Stimulated activated memory B cell treated with anti-CD40 and anti-IgM and Interleukin-4, amounts not matched to agents 10 μg/mL and 1 μg/mL and 100 μg/mL, for 72 hours (primary cell): Measurements from ENCODE around the gene SMIM23.
"Not testable (repeated sequence)": the region's sequence is repeated elsewhere in the genome, so short reads cannot be mapped to it uniquely, and the experiment has no call there.

Experiments
- ATAC-seq: fragments of 150-1000 bp; cut with Tn5 transposase; 2 replicates; pipeline ENCODE4 v1.10.0; 2021
- H3K27ac Mint-ChIP-seq: one replicate; pipeline ENCODE4 v1.8.0; 2022; ENCODE audit warnings: mild to moderate bottlenecking, mixed read lengths
- H3K27me3 Mint-ChIP-seq: one replicate; pipeline ENCODE4 v1.8.0; 2022; ENCODE audit warnings: mixed read lengths
- H3K36me3 Mint-ChIP-seq: one replicate; pipeline ENCODE4 v1.8.0; 2022; ENCODE audit warnings: mixed read lengths
- H3K4me1 Mint-ChIP-seq: one replicate; pipeline ENCODE4 v1.8.0; 2022; ENCODE audit warnings: mixed read lengths
- H3K4me3 Mint-ChIP-seq: one replicate; pipeline ENCODE4 v1.8.0; 2022; ENCODE audit warnings: mild to moderate bottlenecking, moderate library complexity, mixed read lengths
- H3K9me3 Mint-ChIP-seq: one replicate; pipeline ENCODE4 v1.8.0; 2022; ENCODE audit warnings: mixed read lengths

Gene SMIM23

GRCh38 chr5:171759777-171760176 is 25.8 kb upstream of the SMIM23 start:
- Mint-ChIP-seq H3K9me3 (no peaks in the 10 kb centered on the region), H3K27me3 (peaks cover 12% of the 10 kb centered on the region), H3K36me3 (no peaks in the 10 kb centered on the region), H3K4me3 (no peak overlapping the region), H3K27ac (no peak overlapping the region), H3K4me1 (no peaks in the 10 kb centered on the region)
- no peak for ATAC-seq

DNA sequence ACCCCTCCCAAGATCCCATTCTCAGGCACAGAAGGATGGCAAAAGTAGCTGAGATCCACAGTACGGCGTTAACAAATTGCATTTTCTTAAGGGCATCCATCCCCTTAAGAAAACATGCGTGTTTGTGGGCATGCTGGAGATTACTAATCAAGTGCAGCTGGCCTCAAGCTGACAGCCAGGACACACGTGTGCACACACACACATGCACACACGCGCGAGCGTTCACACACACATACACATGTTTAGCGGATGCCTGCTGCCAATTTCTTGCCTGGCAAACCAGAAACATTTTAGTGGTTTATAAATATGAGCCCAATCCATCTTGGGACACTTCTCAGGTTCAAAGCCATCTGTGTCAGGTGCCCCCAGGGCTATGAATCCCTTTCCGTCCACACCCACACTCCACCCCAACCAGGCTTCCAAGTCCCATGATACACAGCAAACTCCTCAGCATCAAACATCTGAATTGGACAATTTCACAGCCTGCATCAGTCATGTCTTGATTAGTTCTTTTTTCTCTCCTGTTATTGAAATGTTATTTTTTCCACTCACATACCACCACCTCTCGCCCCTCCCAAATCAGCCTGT is 23.5 kb upstream of the SMIM23 start:
- no peaks in the 10 kb centered on the region for H3K4me1 Mint-ChIP-seq
- H3K27ac Mint-ChIP-seq: no peak overlapping the region
- peaks cover 27% of the 10 kb centered on the region for H3K27me3 Mint-ChIP-seq
- peaks cover 8% of the 10 kb centered on the region for H3K9me3 Mint-ChIP-seq
- no peaks in the 10 kb centered on the region for H3K36me3 Mint-ChIP-seq
- no peak overlapping the region for H3K4me3 Mint-ChIP-seq
- no peak for ATAC-seq

DNA sequence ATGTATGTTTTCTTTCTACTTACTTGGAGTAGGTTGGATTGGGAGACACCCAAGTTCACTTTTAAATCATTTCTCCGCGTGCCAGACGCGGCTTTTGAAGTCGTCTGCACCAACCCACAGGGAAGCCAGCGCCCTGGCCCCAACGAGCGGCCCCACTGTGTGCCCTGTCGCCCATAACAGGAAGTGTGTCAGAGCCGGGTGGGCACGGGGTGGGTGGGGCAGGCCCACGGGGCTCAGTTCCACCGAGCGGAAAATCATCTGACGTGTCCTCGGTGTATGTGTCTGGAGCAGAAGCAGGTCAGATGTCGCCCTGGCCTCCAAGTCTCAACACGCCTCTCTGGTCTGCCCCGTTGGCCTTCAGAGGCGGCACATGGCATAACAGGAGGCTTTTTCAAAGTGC is 22.7 kb upstream of the SMIM23 start:
- Mint-ChIP-seq H3K4me1 (no peaks in the 10 kb centered on the region), H3K27ac (no peak overlapping the region), H3K36me3 (no peaks in the 10 kb centered on the region), H3K4me3 (no peak overlapping the region), H3K27me3 (peaks cover 27% of the 10 kb centered on the region), H3K9me3 (peaks cover 14% of the 10 kb centered on the region)
- no peak for ATAC-seq

- Mint-ChIP-seq H3K27me3 (peaks cover 27% of the 10 kb centered on the region), H3K9me3 (peaks cover 14% of the 10 kb centered on the region)
These were observed 21.4 kb upstream of the SMIM23 start for GRCh38 chr5:171764265-171764664.

DNA sequence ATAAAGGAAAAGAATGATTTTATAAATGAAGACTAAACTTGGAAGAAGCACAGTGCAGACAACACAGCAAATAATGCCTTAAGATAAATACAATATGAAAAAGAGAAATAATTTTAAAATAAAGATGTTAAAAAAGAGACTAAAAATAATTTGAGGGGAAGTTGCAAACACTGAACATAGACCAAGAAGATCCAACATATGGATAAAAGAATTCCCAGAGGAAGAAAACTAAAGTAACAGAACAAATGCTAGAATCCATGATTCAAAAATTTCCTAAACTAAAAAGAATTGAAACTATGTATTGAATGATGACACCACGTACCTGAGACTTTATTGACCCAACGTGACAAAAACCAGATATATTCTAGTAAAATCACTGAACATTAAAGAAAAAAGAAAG is 18.7 kb upstream of the SMIM23 start:
- Mint-ChIP-seq H3K27me3 (peaks cover 38% of the 10 kb centered on the region), H3K27ac (no peak overlapping the region), H3K9me3 (peaks cover 14% of the 10 kb centered on the region), H3K36me3 (no peaks in the 10 kb centered on the region), H3K4me1 (no peaks in the 10 kb centered on the region), H3K4me3 (no peak overlapping the region)
- ATAC-seq: no peak

More at GRCh38 chr5:171764265-171764664, 21.4 kb upstream of the SMIM23 start:
- H3K27ac Mint-ChIP-seq: no peak overlapping the region
- no peak for ATAC-seq
- H3K4me3 Mint-ChIP-seq: no peak overlapping the region
- H3K36me3 Mint-ChIP-seq: no peaks in the 10 kb centered on the region
- no peaks in the 10 kb centered on the region for H3K4me1 Mint-ChIP-seq

DNA sequence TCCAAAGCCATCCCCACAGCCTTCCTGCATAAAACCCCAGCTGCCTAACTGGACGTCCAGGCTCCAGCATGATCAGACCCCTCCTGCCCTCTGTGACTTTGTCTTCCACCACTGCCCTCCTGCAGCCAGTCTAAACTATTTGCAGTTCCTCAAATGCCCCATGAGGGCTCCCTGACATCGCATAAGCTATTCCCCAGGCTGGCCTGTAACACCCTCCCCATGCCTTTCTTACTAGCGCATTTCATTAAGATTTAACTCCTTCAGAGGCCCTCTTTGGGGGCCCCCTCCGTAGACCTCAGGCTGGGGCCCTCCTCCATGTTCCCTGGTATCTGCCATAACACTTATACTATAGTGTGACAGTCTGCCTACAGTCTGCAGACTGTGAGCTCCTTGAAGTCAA is 15.5 kb upstream of the SMIM23 start:
- no peaks in the 10 kb centered on the region for H3K4me1 Mint-ChIP-seq
- H3K36me3 Mint-ChIP-seq: no peaks in the 10 kb centered on the region
- H3K4me3 Mint-ChIP-seq: no peak overlapping the region
- H3K27ac Mint-ChIP-seq: no peak overlapping the region
- peaks cover 31% of the 10 kb centered on the region for H3K27me3 Mint-ChIP-seq
- no peak for ATAC-seq
- H3K9me3 Mint-ChIP-seq: peaks cover 14% of the 10 kb centered on the region

GRCh38 chr5:171771856-171772255 is 13.8 kb upstream of the SMIM23 start:
- H3K4me1 Mint-ChIP-seq: no peaks in the 10 kb centered on the region
- H3K36me3 Mint-ChIP-seq: no peaks in the 10 kb centered on the region
- no peak overlapping the region for H3K4me3 Mint-ChIP-seq
- peaks cover 8% of the 10 kb centered on the region for H3K9me3 Mint-ChIP-seq
- ATAC-seq: no peak
- H3K27me3 Mint-ChIP-seq: peaks cover 19% of the 10 kb centered on the region
- H3K27ac Mint-ChIP-seq: no peak overlapping the region

DNA sequence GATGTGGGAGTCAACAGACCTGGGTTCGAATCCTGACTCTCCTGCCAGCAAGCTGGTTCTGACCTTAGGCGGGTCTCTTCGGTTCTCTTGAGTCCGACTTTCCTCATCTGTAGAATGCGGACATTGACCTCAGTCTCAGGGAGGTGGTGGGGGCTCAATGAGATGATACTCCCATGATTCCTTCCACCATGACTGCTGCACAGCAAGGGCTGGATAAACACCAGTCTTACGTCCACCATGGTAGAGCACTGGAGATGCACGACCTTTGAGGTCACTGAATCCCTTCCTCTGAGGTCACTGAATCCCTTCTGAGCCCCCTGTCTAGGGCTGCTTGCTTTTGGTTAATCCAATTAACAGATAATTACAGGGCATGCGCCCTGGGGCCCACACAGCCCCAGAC is 12.5 kb upstream of the SMIM23 start:
- H3K27ac Mint-ChIP-seq: no peak overlapping the region
- no peaks in the 10 kb centered on the region for H3K4me1 Mint-ChIP-seq
- H3K9me3 Mint-ChIP-seq: no peaks in the 10 kb centered on the region
- no peaks in the 10 kb centered on the region for H3K36me3 Mint-ChIP-seq
- H3K4me3 Mint-ChIP-seq: no peak overlapping the region
- H3K27me3 Mint-ChIP-seq: peaks cover 19% of the 10 kb centered on the region
- no peak for ATAC-seq

- ATAC-seq: no peak
- Mint-ChIP-seq H3K4me1 (no peaks in the 10 kb centered on the region), H3K9me3 (no peaks in the 10 kb centered on the region), H3K36me3 (no peaks in the 10 kb centered on the region), H3K4me3 (no peak overlapping the region), H3K27me3 (peaks cover 19% of the 10 kb centered on the region), H3K27ac (no peak overlapping the region)
These were observed 11.2 kb upstream of the SMIM23 start for GRCh38 chr5:171774418-171774817.

DNA sequence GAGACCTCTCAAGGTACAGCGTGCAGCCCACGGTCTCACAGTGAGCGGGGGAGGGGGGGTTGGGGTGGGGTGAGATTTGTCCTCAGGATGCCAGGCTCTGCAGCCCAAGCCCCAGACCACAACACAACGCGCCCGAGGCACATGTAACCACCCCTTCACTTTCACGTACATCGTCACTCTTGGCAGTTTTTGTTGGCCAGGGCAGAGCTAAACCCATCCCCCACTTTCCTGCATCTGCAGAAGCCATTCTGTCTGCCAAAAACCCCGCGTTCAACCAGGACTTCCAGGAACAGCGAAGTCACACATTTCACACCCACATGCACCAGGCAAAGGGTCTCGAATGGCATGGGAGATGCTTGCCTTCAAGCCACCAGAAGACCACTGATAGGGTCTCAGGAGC is 9.4 kb upstream of the SMIM23 start:
- Mint-ChIP-seq H3K27me3 (peaks cover 8% of the 10 kb centered on the region), H3K4me1 (no peaks in the 10 kb centered on the region), H3K27ac (no peak overlapping the region), H3K9me3 (no peaks in the 10 kb centered on the region), H3K4me3 (no peak overlapping the region), H3K36me3 (no peaks in the 10 kb centered on the region)
- ATAC-seq: no peak

DNA sequence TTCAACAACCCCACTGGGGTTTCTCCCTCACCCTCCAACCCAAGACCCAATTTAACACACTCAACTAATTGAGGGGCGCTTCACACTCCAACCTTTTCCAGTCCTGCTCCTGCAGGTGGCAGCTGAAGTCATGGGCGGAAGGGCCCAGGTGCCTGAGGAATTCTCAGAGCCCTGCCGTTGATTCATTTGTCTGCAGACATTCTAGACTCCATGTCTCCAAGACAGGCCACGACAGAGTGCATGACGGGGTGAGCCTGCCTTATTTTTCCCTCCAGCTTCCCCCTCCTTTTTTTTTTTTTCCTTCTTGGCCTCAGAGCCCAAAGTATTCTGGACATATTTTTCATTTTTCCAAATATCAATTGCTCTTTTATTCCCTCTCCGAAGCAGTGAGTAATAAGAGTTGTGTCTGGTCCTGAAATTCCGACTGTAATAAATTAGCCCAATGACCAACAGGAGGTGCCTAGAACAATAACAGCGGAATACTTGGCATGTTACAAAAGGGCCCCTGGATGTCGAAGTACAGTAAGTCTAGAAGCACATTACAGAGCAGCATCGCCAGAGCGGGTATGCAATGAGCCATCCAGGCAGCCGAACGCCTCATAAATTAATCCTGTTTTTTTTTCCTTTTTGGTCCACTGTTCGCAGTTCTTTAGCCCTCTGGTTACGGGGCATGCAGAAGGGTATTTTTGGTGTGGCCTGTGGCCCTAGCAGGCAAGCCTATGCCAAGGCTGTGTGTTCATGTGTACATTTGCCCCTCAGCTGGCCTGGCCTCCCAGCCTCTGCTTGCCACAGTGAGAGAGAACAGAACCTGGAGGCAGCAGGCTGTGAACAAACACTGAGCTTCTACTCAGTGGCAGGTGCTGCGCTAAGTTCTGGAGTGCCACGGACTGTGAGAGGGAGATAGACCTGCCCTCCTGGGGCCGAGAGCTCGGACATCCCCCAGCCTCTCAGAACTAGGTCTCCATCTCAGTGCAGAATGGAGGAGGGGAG is 8.6 kb upstream of the SMIM23 start:
- peaks cover 8% of the 10 kb centered on the region for H3K27me3 Mint-ChIP-seq
- no peak overlapping the region for H3K27ac Mint-ChIP-seq
- no peak for ATAC-seq
- H3K36me3 Mint-ChIP-seq: no peaks in the 10 kb centered on the region
- no peaks in the 10 kb centered on the region for H3K4me1 Mint-ChIP-seq
- H3K9me3 Mint-ChIP-seq: peaks cover 4% of the 10 kb centered on the region
- H3K4me3 Mint-ChIP-seq: no peak overlapping the region

- not testable (repeated sequence) for H3K4me3 Mint-ChIP-seq, H3K4me1 Mint-ChIP-seq, ATAC-seq, H3K9me3 Mint-ChIP-seq, H3K27ac Mint-ChIP-seq, H3K36me3 Mint-ChIP-seq
- H3K27me3 Mint-ChIP-seq: peaks cover 12% of the 10 kb centered on the region
These were observed 3.9 kb upstream of the SMIM23 start for GRCh38 chr5:171781744-171782143.

GRCh38 chr5:171782332-171782966 is 3.2 kb upstream of the SMIM23 start:
- no peaks in the 10 kb centered on the region for H3K36me3 Mint-ChIP-seq
- ATAC-seq: no peak
- H3K4me1 Mint-ChIP-seq: no peaks in the 10 kb centered on the region
- no peak overlapping the region for H3K27ac Mint-ChIP-seq
- H3K27me3 Mint-ChIP-seq: peaks cover 12% of the 10 kb centered on the region
- peaks cover 4% of the 10 kb centered on the region for H3K9me3 Mint-ChIP-seq
- no peak overlapping the region for H3K4me3 Mint-ChIP-seq

DNA sequence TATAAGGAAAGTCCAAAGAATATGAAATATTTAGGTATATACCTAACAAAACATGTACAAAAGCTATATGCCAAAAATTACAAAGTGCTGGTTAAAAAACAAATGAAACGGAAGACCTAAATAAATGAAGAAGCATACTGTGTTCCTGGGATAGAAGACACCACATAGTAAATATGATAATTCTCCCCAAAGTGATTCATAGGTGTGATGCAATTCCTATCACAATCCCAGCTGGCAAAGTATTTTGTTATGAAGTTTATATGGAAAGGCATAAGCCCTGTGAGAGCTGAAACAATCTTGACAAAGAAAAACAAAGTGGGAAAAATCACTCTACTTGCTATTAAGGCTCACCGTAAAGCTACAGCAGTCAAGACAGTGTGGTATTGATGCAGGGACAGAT is 2.6 kb upstream of the SMIM23 start:
- Mint-ChIP-seq H3K9me3 (peaks cover 4% of the 10 kb centered on the region), H3K27ac (no peak overlapping the region), H3K36me3 (no peaks in the 10 kb centered on the region), H3K4me1 (no peaks in the 10 kb centered on the region), H3K4me3 (no peak overlapping the region), H3K27me3 (peaks cover 12% of the 10 kb centered on the region)
- ATAC-seq: no peak

- no peak overlapping the region for H3K4me3 Mint-ChIP-seq
- H3K4me1 Mint-ChIP-seq: no peaks in the 10 kb centered on the region
- peaks cover 19% of the 10 kb centered on the region for H3K27me3 Mint-ChIP-seq
- ATAC-seq: no peak
- no peaks in the 10 kb centered on the region for H3K36me3 Mint-ChIP-seq
- H3K9me3 Mint-ChIP-seq: no peaks in the 10 kb centered on the region
- no peak overlapping the region for H3K27ac Mint-ChIP-seq
These were observed 3.7 kb downstream of the SMIM23 start for GRCh38 chr5:171789353-171789752.
